NCI-H1105 treated with DMSO at 0.1 percent for 48 hours (cell line): ENCODE measurements around the gene ABCC1.
"Not testable (repeated sequence)": the region's sequence is repeated elsewhere in the genome, so short reads cannot be mapped to it uniquely, and the experiment has no call there.

Experiments used
- DNase-seq: peaks from one replicate; lab custom pipeline; 2025; lab: John Stamatoyannopoulos, UW

Gene ABCC1

DNA sequence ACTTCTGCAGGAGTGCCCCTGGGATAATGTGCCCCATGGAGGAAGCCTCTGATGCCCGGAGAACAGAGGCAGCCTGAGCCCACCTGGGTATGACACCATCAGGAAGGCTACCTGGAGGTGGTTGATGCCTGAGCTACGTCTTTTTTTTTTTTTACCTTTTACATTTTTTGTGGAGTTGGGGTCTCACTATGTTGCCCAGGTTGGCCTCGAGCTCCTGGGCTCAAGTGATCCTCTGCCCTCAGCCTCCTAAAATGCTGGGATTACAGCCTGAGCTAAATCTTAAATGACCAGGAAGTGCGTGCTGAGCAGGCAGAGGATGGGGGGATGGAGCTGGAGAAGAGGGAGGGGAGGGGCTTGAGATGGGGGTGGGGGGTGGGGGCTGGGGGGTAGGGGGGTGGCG lies 241.1 kb downstream of the ABCC1 start:
- DNase-seq, result no peak

- DNase-seq, result not testable (repeated sequence)
These were observed 241.6 kb downstream of the ABCC1 start for GRCh38 chr16:16190966-16191365.

DNA sequence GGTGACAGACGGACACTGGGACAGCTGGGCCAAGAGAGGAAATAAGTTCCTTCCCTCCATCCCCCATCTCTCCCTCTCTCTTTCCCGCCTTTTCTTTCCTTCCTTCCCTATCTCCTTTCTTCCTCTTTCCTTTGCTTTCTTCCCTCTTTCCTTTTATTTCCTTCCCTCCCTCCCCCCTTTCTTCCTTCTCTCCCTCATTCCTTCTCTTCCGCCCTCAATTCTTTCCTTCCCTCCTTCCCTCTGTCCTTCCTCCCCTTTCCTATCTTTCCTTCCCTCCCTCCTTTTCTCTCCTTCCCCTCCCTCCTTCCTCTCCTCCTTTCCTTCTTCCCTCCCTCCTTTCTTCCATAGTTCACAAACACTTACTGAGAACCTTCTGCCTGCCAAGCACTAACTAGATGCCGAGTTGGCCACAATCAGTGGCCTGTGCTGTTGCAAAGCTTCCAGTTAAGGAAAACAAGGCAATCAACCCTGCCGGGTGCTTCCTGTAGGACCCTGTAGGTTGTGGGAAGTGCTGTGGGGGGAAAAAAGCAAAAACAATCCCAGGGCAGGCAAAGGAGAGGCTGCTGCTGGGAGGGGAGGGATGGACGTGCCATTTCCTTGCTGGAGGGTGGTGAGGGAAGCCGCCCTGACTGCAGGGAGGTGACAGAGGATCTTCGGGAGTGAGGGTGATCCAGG lies 242.2 kb downstream of the ABCC1 start:
- DNase-seq, result no peak
